Right lobe of liver (tissue), 4 donors: Measurements from ENCODE around the gene GIGYF1.

Experiments used
- CTCF ChIP-seq, 4 donors: fragments of 200-600 bp in 3 of 4; fragments of 450-650 bp in 1 of 4; IDR thresholded peaks; one replicate each; pipeline versions ENCODE4 v1.5.1 to v1.8.0; 2016 to 2022; ENCODE audit warnings: antibody characterized with exemption in 4 of 4, mild to moderate bottlenecking in 2 of 4
- POLR2A ChIP-seq: fragments of 450-650 bp; IDR thresholded peaks from one replicate; pipeline ENCODE4 v1.6.1; 2017; ENCODE audit warnings: antibody characterized with exemption, mild to moderate bottlenecking
- donor health status: DM: no; HTN: no; CAD: no.
- donor health status: DM: no; HTN: no; CAD: no.
- donor health status: DM: no; HTN: yes; CAD: no.

DNA sequence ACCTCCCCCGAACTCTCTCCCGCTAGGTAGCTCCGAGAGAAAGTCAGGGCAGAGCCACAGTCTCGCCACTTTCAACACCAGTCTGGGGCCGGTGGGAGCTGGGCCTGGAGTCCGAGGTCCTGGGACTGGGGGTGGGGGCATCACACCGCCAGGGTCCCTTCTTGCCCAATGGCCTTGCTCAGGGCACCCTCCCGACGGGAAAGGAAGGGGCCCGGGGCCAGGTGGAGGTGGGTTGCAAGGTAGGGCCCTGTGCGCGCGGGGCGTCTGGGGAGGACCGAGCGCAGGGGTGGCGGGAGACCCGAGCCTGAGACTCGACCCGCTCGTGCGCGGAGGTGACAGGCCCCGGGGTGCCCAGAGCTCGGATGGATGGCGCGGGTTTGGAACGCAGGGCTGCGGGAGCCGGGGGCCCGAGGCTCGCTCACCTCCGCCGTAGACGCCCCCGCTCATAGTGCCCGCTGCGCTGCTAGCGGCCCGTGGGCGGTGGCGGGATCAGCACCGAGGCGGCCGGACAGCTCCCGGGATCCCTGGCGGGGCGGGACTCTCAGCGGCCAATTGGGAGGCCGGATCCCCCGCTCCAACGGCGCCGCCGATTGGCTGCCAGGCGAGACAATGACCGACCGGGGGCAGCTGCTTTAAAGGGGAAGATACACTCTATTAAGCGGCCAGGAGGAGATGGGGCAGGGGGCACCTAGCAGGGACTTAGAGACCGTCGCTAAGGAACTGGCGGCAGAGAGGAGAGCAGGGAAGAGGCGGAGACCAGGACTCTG, 38.0 kb downstream of the GIGYF1 start, which contains the start of gene ACTL6B:
- TF ChIP-seq POLR2A (no peak), CTCF (IDR thresholded peaks at IDR 0.05) (no peak)
